Measurements from ENCODE around the gene IRF3.
"Not testable (repeated sequence)": the region's sequence is repeated elsewhere in the genome, so short reads cannot be mapped to it uniquely, and the experiment has no call there.

Gene IRF3

GRCh38 chr19:49646586-49646985 is 19.1 kb downstream of the IRF3 start:
- DNase-seq (ENCODE audit: low read depth in 2 of 2): no peak

- DNase-seq (ENCODE audit: low read depth in 2 of 2): no peak
Observed at GRCh38 chr19:49645995-49646394, 19.7 kb downstream of the IRF3 start.

- no peak for DNase-seq (ENCODE audit: low read depth in 2 of 2)
Observed at GRCh38 chr19:49645592-49645991, 20.1 kb downstream of the IRF3 start.

- DNase-seq (ENCODE audit: low read depth in 2 of 2): no peak
Observed at GRCh38 chr19:49643466-49643865, 22.2 kb downstream of the IRF3 start.

- DNase-seq (ENCODE audit: low read depth in 2 of 2): no peak
Observed at GRCh38 chr19:49642492-49643035, 23.1 kb downstream of the IRF3 start.

- peak; percentile 97 to 98 for DNase-seq (ENCODE audit: low read depth in 2 of 2)
Observed at GRCh38 chr19:49641688-49642491, 23.8 kb downstream of the IRF3 start, which contains the start of gene SCAF1. TSS of gene SCAF1 (plus strand) at chr19:49642209. CDS start at chr19:49645027, 2,818 bp downstream.

GRCh38 chr19:49640113-49640898 is 25.4 kb downstream of the IRF3 start, which contains the start of gene RRAS:
TSS of gene RRAS (minus strand) at chr19:49640143. CDS start at chr19:49640098, 45 bp downstream.
- peak; percentile 100 for DNase-seq (ENCODE audit: low read depth in 2 of 2)

GRCh38 chr19:49639401-49640112 is 26.1 kb downstream of the IRF3 start:
- DNase-seq (ENCODE audit: low read depth in 2 of 2): no peak

GRCh38 chr19:49637821-49638738 is 27.6 kb downstream of the IRF3 start:
- DNase-seq (ENCODE audit: low read depth in 2 of 2): no peak

- no peak for DNase-seq (ENCODE audit: low read depth in 2 of 2)
Observed at GRCh38 chr19:49636233-49636932, 29.3 kb downstream of the IRF3 start.

- no peak for DNase-seq (ENCODE audit: low read depth in 2 of 2)
Observed at GRCh38 chr19:49635530-49636232, 30.0 kb downstream of the IRF3 start.

GRCh38 chr19:49633273-49633672 is 32.4 kb downstream of the IRF3 start:
- DNase-seq (ENCODE audit: low read depth in 2 of 2): not testable (repeated sequence)

GRCh38 chr19:49632576-49632975 is 33.1 kb downstream of the IRF3 start:
- DNase-seq (ENCODE audit: low read depth in 2 of 2): no peak

- DNase-seq (ENCODE audit: low read depth in 2 of 2): no peak
Observed at GRCh38 chr19:49631610-49632192, 34.0 kb downstream of the IRF3 start.

GRCh38 chr19:49631014-49631588 is 34.6 kb downstream of the IRF3 start:
- DNase-seq (ENCODE audit: low read depth in 2 of 2): no peak

- DNase-seq (ENCODE audit: low read depth in 2 of 2): no peak
Observed at GRCh38 chr19:49629659-49630058, 36.0 kb downstream of the IRF3 start.

GRCh38 chr19:49626226-49626625 is 39.4 kb downstream of the IRF3 start:
- no peak for DNase-seq (ENCODE audit: low read depth in 2 of 2)
